Lower leg skin (tissue), 4 donors: ENCODE data around the gene EIF4E. TPM values are rescaled to one million over a fixed set of nuclear protein-coding genes. Genes with fewer than 3 reads are reported as not detected.
"Not testable (repeated sequence)": the region's sequence is repeated elsewhere in the genome, so short reads cannot be mapped to it uniquely, and the experiment has no call there.

Experiments used
- DNase-seq, 2 donors: peaks; one replicate each; pipeline ENCODE4 v3.0.0-alpha.2; 2019; ENCODE audit warnings: low spot score in 2 of 2
- H3K4me3 ChIP-seq: fragments of 200-600 bp; sonication (generic); 2 replicates; pipeline ENCODE4 v1.5.1; 2017; ENCODE audit warnings: mild to moderate bottlenecking, low read depth; ENCODE audit not compliant: poor library complexity, severe bottlenecking
- CTCF ChIP-seq, 3 donors: fragments of 450-650 bp; IDR thresholded peaks; one replicate each; pipeline ENCODE4 v1.5.1; 2016; ENCODE audit warnings: antibody characterized with exemption in 3 of 3, mild to moderate bottlenecking in 3 of 3, moderate library complexity in 2 of 3
- POLR2A ChIP-seq, 2 donors: fragments of 450-650 bp; IDR thresholded peaks; one replicate each; pipeline ENCODE4 v1.6.1; 2016 to 2017; ENCODE audit warnings: antibody characterized with exemption in 2 of 2, mild to moderate bottlenecking in 1 of 2, moderate library complexity in 1 of 2
- whole genome bisulfite sequencing, 2 donors: methylation state at CpG; one replicate each; pipeline ENCODE4 v1.1.5; 2018; 5-methylcytosine and 5-hydroxymethylcytosine counted together
- intact Hi-C: fragments of 100-400 bp; cut with DNase I; formaldehyde crosslinking; loops from one replicate; pipeline ENCODE4 v1.15.0; 2023; ENCODE audit warnings: low total_unique reads
- total RNA-seq, 4 donors: library from RNA; depleted of rRNA; stranded (reverse); fragments of >200 nt; gene quantifications; one replicate each; pipeline ENCODE4 v1.1.0, GENCODE V29; 2016

Gene EIF4E
- total RNA-seq, 4 donors from 2014 or later, result 41.9 to 76.5 (median 61.5) TPM

GRCh38 chr4:98939438-98939837 is 10.5 kb upstream of the EIF4E start:
- DNase-seq, result no peak
- intact Hi-C loops, result loop anchor here (10.0 kb wide), 1 partner anchor 55 kb away; the partner anchor contains the start of gene METAP1
- WGBS, 2 donors, result 89 to 100% methylated on average over 1 of the region's 1 CpG
- TF ChIP-seq CTCF (IDR thresholded peaks at IDR 0.05) (no peak), POLR2A (IDR thresholded peaks at IDR 0.05) (no peak)
- H3K4me3 ChIP-seq, result no peak overlapping the region

- H3K4me3 ChIP-seq, result no peak overlapping the region
- WGBS, 2 donors, result 59 to 70% methylated on average over 2 of the region's 2 CpGs
- TF ChIP-seq CTCF (IDR thresholded peaks at IDR 0.05) (no peak), POLR2A (IDR thresholded peaks at IDR 0.05) (no peak)
- intact Hi-C loops, result loop anchor here (10.0 kb wide), 1 partner anchor 57 kb away; the partner anchor contains the start of gene METAP1
- no peak for DNase-seq
These were observed 9.2 kb upstream of the EIF4E start for GRCh38 chr4:98937986-98938720.

GRCh38 chr4:98935633-98936032 is 6.7 kb upstream of the EIF4E start:
- intact Hi-C loops, result loop anchor here (10.0 kb wide), 1 partner anchor 59 kb away; the partner anchor contains the start of gene METAP1
- WGBS, 2 donors, result 89 to 90% methylated on average over 4 of the region's 4 CpGs
- H3K4me3 ChIP-seq, result no peak overlapping the region
- TF ChIP-seq POLR2A (IDR thresholded peaks at IDR 0.05) (no peak), CTCF (IDR thresholded peaks at IDR 0.05) (no peak)
- DNase-seq, result no peak

- 94 to 95% methylated on average over 7 of the region's 7 CpGs for WGBS, 2 donors
- not testable (repeated sequence) for DNase-seq, H3K4me3 ChIP-seq
- intact Hi-C loops, result loop anchor here (10.0 kb wide), 1 partner anchor 60 kb away; the partner anchor contains the start of gene METAP1
These were observed 5.9 kb upstream of the EIF4E start for GRCh38 chr4:98934851-98935250.

- no peak overlapping the region for H3K4me3 ChIP-seq
- intact Hi-C loops, result loop anchor here (10.0 kb wide), 1 partner anchor 62 kb away; the partner anchor contains the start of gene METAP1
- WGBS, 2 donors, result 49 to 79% methylated on average over 3 of the region's 3 CpGs
- DNase-seq, result no peak
- no peak for TF ChIP-seq CTCF (IDR thresholded peaks at IDR 0.05)
- TF ChIP-seq POLR2A (IDR thresholded peaks at IDR 0.05), result no peak
These were observed 3.6 kb upstream of the EIF4E start for GRCh38 chr4:98932539-98932938.

- no peak for TF ChIP-seq POLR2A (IDR thresholded peaks at IDR 0.05)
- TF ChIP-seq CTCF (IDR thresholded peaks at IDR 0.05), result no peak
- WGBS, 2 donors, result 77 to 80% methylated on average over 2 of the region's 2 CpGs
- no peak overlapping the region for H3K4me3 ChIP-seq
- intact Hi-C loops, result loop anchor here (10.0 kb wide), 1 partner anchor 64 kb away; the partner anchor contains the start of gene METAP1
- no peak for DNase-seq
These were observed 1.5 kb upstream of the EIF4E start for GRCh38 chr4:98930311-98930865.
